H1 (cell line): ENCODE data around the gene SGSH. TPM values are rescaled to one million over a fixed set of nuclear protein-coding genes. Genes with fewer than 3 reads are reported as not detected.

Experiments
- CTCF ChIA-PET: fragments of 300-600 bp; sonication (Branson Sonifier 250); formaldehyde crosslinking; loops from one replicate; lab custom pipeline; 2021; ENCODE audit not compliant: partially characterized antibody; lab: Charles Lee
- POLR2A ChIA-PET: fragments of 300-600 bp; sonication (Branson Sonifier 250); formaldehyde crosslinking; loops from one replicate; lab custom pipeline; 2021; ENCODE audit warnings: inconsistent platforms; ENCODE audit not compliant: partially characterized antibody; lab: Charles Lee
- DNase-seq, 2 experiments: peaks; one replicate each; pipeline versions ENCODE4 v3.0.0 to v3.0.0-alpha.2; 2010 to 2022; ENCODE audit warnings: low spot score in 2 of 2, low read depth in 1 of 2, mixed read lengths in 1 of 2
- FAIRE-seq: peaks from 2 replicates; lab custom pipeline; 2011; peaks lifted over from hg19 to GRCh38; lab: Jason Lieb, UNC
- H2AFZ ChIP-seq: 2 replicates; pipeline ENCODE4 v1.8.1; 2012; ENCODE audit warnings: low read length, inconsistent platforms
- H2AK5ac ChIP-seq: 2 replicates; pipeline ENCODE4 v1.6.1; 2013; ENCODE audit warnings: low read depth, low read length
- H2BK120ac ChIP-seq: replicated peaks from 2 replicates; pipeline ENCODE3; 2013; ENCODE audit warnings: low read depth, low read length, inconsistent platforms
- H2BK12ac ChIP-seq: 2 replicates; pipeline ENCODE4 v1.6.1; 2013; ENCODE audit warnings: low read depth, low read length
- H2BK15ac ChIP-seq: 2 replicates; pipeline ENCODE4 v1.6.1; 2013; ENCODE audit warnings: low read length
- H2BK20ac ChIP-seq: 2 replicates; pipeline ENCODE4 v1.6.1; 2013; ENCODE audit warnings: low read length
- H2BK5ac ChIP-seq: 2 replicates; pipeline ENCODE4 v1.6.1; 2013; ENCODE audit warnings: low read depth, low read length
- H3K14ac ChIP-seq: 2 replicates; pipeline ENCODE4 v1.6.1; 2013; ENCODE audit warnings: inconsistent platforms; ENCODE audit not compliant: insufficient read length
- H3K18ac ChIP-seq: 2 replicates; pipeline ENCODE4 v1.6.1; 2013; ENCODE audit warnings: low read length; ENCODE audit errors: extremely low read depth
- H3K23ac ChIP-seq: 2 replicates; pipeline ENCODE4 v1.6.1; 2013; ENCODE audit warnings: inconsistent platforms; ENCODE audit not compliant: insufficient read length
- H3K23me2 ChIP-seq: 2 replicates; pipeline ENCODE4 v1.6.1; 2013; ENCODE audit warnings: low read depth, low read length
- H3K27ac ChIP-seq: 2 replicates; pipeline ENCODE4 v1.6.1; 2011; ENCODE audit warnings: low read depth, low read length, inconsistent platforms
- H3K27me3 ChIP-seq, 4 experiments: replicated peaks in 1 of 4; 1 replicate in 1 of 4; 2 replicates in 3 of 4; pipeline versions ENCODE4 v1.6.1 to v1.8.1; 2011 to 2013; ENCODE audit warnings: low read length in 3 of 4, mild to moderate bottlenecking in 3 of 4, inconsistent platforms in 2 of 4, mixed read lengths in 2 of 4, moderate library complexity in 1 of 4; ENCODE audit not compliant: control insufficient read depth in 3 of 4, insufficient read depth in 3 of 4; ENCODE audit errors: extremely low read depth in 1 of 4
- H3K36me3 ChIP-seq, 4 experiments: 2 replicates each; pipeline versions ENCODE4 v1.6.1 to v1.8.1; 2011 to 2013; ENCODE audit warnings: mild to moderate bottlenecking in 4 of 4, low read length in 3 of 4, moderate library complexity in 2 of 4, control low read depth in 1 of 4, inconsistent platforms in 1 of 4; ENCODE audit not compliant: insufficient read depth in 4 of 4, control insufficient read depth in 2 of 4
- H3K4ac ChIP-seq: replicated peaks from 2 replicates; pipeline ENCODE3; 2013; ENCODE audit warnings: low read length, low read depth, mixed read lengths, inconsistent platforms; ENCODE audit not compliant: insufficient read length
- H3K4me1 ChIP-seq, 4 experiments: replicated peaks in 1 of 4; 1 replicate in 1 of 4; 2 replicates in 3 of 4; pipeline versions ENCODE4 v1.6.1 to v1.8.1; 2011 to 2013; ENCODE audit warnings: low read length in 3 of 4, inconsistent platforms in 2 of 4, mixed read lengths in 1 of 4; ENCODE audit not compliant: insufficient read depth in 4 of 4, control insufficient read depth in 3 of 4
- H3K4me2 ChIP-seq, 2 experiments: 2 replicates each; pipeline versions ENCODE4 v1.6.1 to v1.8.1; 2011 to 2013; ENCODE audit warnings: low read depth in 2 of 2, low read length in 2 of 2, control low read depth in 1 of 2, inconsistent platforms in 1 of 2, mild to moderate bottlenecking in 1 of 2; ENCODE audit not compliant: insufficient read depth in 1 of 2
- H3K4me3 ChIP-seq, 4 experiments: fragments of 200-600, 300-600 bp in 1 of 4; sonication (generic), shearing (Covaris generic), sonication (Bioruptor Twin) in 1 of 4; 2 replicates each; pipeline versions ENCODE4 v1.5.1 to v1.8.1; 2011 to 2016; ENCODE audit warnings: low read length in 4 of 4, low read depth in 3 of 4, control low read depth in 2 of 4, inconsistent platforms in 2 of 4, mild to moderate bottlenecking in 2 of 4, mixed read lengths in 1 of 4, moderate library complexity in 1 of 4; ENCODE audit not compliant: insufficient read depth in 2 of 4; ENCODE audit errors: extremely low read depth in 1 of 4
- H3K56ac ChIP-seq: replicated peaks from 2 replicates; pipeline ENCODE3; 2013; ENCODE audit warnings: low read depth, mild to moderate bottlenecking, mixed read lengths, low read length, inconsistent platforms; ENCODE audit not compliant: insufficient read length
- H3K79me1 ChIP-seq: 2 replicates; pipeline ENCODE4 v1.6.1; 2013; ENCODE audit warnings: low read depth, low read length, control low read depth
- H3K79me2 ChIP-seq, 2 experiments: 2 replicates each; pipeline versions ENCODE4 v1.6.1 to v1.8.1; 2012 to 2013; ENCODE audit warnings: low read length in 2 of 2, mild to moderate bottlenecking in 2 of 2, inconsistent platforms in 1 of 2; ENCODE audit not compliant: insufficient read depth in 2 of 2, control insufficient read depth in 1 of 2
- H3K9ac ChIP-seq, 4 experiments: replicated peaks in 1 of 4; 1 replicate in 1 of 4; 2 replicates in 3 of 4; pipeline versions ENCODE4 v1.6.1 to v1.8.1; 2011 to 2013; ENCODE audit warnings: low read depth in 3 of 4, low read length in 3 of 4, control low read depth in 2 of 4, mild to moderate bottlenecking in 2 of 4, moderate library complexity in 2 of 4, inconsistent platforms in 1 of 4; ENCODE audit errors: extremely low read depth in 1 of 4
- H3K9me3 ChIP-seq, 2 experiments: 2 replicates each; pipeline versions ENCODE4 v1.6.1 to v1.8.1; 2012 to 2013; ENCODE audit warnings: mild to moderate bottlenecking in 2 of 2, moderate library complexity in 2 of 2, control low read depth in 1 of 2, inconsistent platforms in 1 of 2, low read depth in 1 of 2, low read length in 1 of 2, mixed read lengths in 1 of 2; ENCODE audit not compliant: insufficient read depth in 2 of 2
- H4K20me1 ChIP-seq, 2 experiments: replicated peaks in 1 of 2; 2 replicates each; pipeline versions ENCODE3 to v1.8.1; 2011 to 2013; ENCODE audit warnings: inconsistent platforms in 2 of 2, low read length in 2 of 2, mild to moderate bottlenecking in 1 of 2; ENCODE audit not compliant: insufficient read depth in 2 of 2, control insufficient read depth in 1 of 2
- H4K5ac ChIP-seq: 2 replicates; pipeline ENCODE4 v1.6.1; 2013; ENCODE audit warnings: low read length, low read depth, mixed read lengths, inconsistent platforms; ENCODE audit not compliant: insufficient read length
- H4K8ac ChIP-seq: 2 replicates; pipeline ENCODE4 v1.8.0; 2013; ENCODE audit warnings: mild to moderate bottlenecking, moderate library complexity, low read length, inconsistent platforms; ENCODE audit not compliant: insufficient read depth; ENCODE audit errors: extremely low read depth
- H4K91ac ChIP-seq: replicated peaks from 2 replicates; pipeline ENCODE3; 2013; ENCODE audit warnings: low read length, mixed read lengths, inconsistent platforms; ENCODE audit not compliant: insufficient read length
- CHD1 ChIP-seq: IDR thresholded peaks from 2 replicates; pipeline ENCODE4 v1.6.1; 2012; ENCODE audit warnings: low read depth, low read length, improper control_type of control experiment
- EP300 ChIP-seq, 2 experiments: IDR thresholded peaks; 1 replicate in 1 of 2; 2 replicates in 1 of 2; pipeline ENCODE4 v1.6.1; 2011 to 2012; ENCODE audit warnings: low read depth in 2 of 2, low read length in 2 of 2, mild to moderate bottlenecking in 2 of 2, borderline replicate concordance in 1 of 2, inconsistent platforms in 1 of 2, moderate library complexity in 1 of 2
- HDAC2 ChIP-seq, 2 experiments: fragments of 300-600 bp in 1 of 2; sonication (generic) in 1 of 2; IDR thresholded peaks; 2 replicates each; pipeline ENCODE4 v1.6.1; 2011 to 2012; ENCODE audit warnings: low read depth in 2 of 2, low read length in 2 of 2, mild to moderate bottlenecking in 2 of 2, moderate library complexity in 2 of 2, borderline replicate concordance in 1 of 2, inconsistent platforms in 1 of 2
- NRF1 ChIP-seq: IDR thresholded peaks from 2 replicates; pipeline ENCODE4 v1.6.1; 2011; ENCODE audit warnings: mild to moderate bottlenecking, low read depth, low read length, improper control_type of control experiment
- SAP30 ChIP-seq: fragments of 300-600 bp; sonication (generic); IDR thresholded peaks from 2 replicates; pipeline ENCODE4 v1.7.1; 2012; ENCODE audit warnings: low read length, moderate library complexity, mild to moderate bottlenecking, inconsistent platforms; ENCODE audit not compliant: insufficient read depth, insufficient replicate concordance
- SIRT6 ChIP-seq: IDR thresholded peaks from one replicate; pipeline ENCODE4 v1.7.1; 2012; ENCODE audit warnings: low read length, inconsistent platforms
- WGBS, 2 experiments: shearing (Covaris generic) in 1 of 2; methylation state at CpG; one replicate each; pipeline versions ENCODE4 v1.1.6 to v1.1.7; 2013 to 2015; ENCODE audit warnings: low lambda C conversion rate in 2 of 2, mixed read lengths in 2 of 2, inconsistent platforms in 1 of 2, low coverage in 1 of 2, missing lambda C conversion rate in 1 of 2; ENCODE audit not compliant: insufficient replicate concordance in 2 of 2, insufficient coverage in 1 of 2, insufficient read length in 1 of 2; ENCODE audit errors: extremely low coverage in 1 of 2, missing lambda C conversion rate in 1 of 2; 5-methylcytosine and 5-hydroxymethylcytosine counted together
- polyA plus RNA-seq, 7 experiments: library from polyadenylated mRNA; depleted of rRNA in 3 of 7; stranded (reverse) in 5 of 7; unstranded in 2 of 7; fragments of >200 nt in 5 of 7; fragments of 200-250 nt in 2 of 7; gene quantifications; 1 replicate in 5 of 7; 2 replicates in 1 of 7; 4 replicates in 1 of 7; pipeline versions ENCODE4 v1.2.1 to v1.2.3, GENCODE V29; 2011 to 2013; ENCODE audit warnings: missing spikeins in 2 of 7, mixed read lengths in 2 of 7
- total RNA-seq: library from RNA; stranded (reverse); fragmentation: NEBNext Ultra II Directional; extraction: Animal tissue kit (Norgen Biotek cat#: 25700); gene quantifications from 2 replicates; pipeline ENCODE4 v1.2.1, GENCODE V29; 2021

The SGSH gene
- total and polyA plus RNA-seq, 2 of the 8 experiments (the other 6 are each of a cell fraction or from before 2014, with no cell fraction given): 18.0 to 19.6 TPM

DNA sequence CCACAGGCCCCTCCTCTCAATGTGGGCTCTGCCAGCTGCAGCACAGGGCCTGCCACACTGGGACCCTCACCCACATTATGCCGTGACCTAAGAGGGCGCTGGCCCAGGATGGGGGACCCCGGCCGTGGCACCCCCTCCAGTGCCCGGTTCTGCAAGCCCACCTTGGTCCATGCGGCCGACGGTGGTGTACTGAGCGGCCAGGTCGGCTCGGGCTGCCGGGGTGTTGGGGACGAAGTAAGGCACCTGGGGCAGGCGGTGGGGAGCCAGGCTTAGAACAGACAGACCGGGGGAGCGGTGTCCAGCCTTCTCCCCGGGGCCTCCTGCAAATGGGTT is 6.5 kb downstream of the SGSH start:
- Histone ChIP-seq H3K27me3 (no peaks in the 10 kb centered on the region), H3K36me3 (peaks cover 4 to 18% (median 12%) of the 10 kb centered on the region in 4 experiments; a peak in 5 of 8 replicates), H3K23me2 (no peaks in the 10 kb centered on the region), H2BK15ac (no peak overlapping the region), H3K4me3 (no peak overlapping the region), H3K56ac (no peak overlapping the region), H4K91ac (no peak overlapping the region), H3K9ac (no peak overlapping the region), H3K14ac (no peak overlapping the region), H3K9me3 (no peaks in the 10 kb centered on the region), H3K79me2 (no peaks in the 10 kb centered on the region), H3K4ac (no peak overlapping the region), H4K5ac (no peak overlapping the region), H2BK12ac (no peak overlapping the region), H2BK20ac (no peak overlapping the region), H3K4me2 (no peak overlapping the region), H2BK5ac (no peak overlapping the region), H3K4me1 (no peaks in the 10 kb centered on the region), H3K79me1 (peaks cover 6% of the 10 kb centered on the region; the same call in 1 of the 2 replicates), H2AFZ (no peak overlapping the region), H3K18ac (no peak overlapping the region), H4K20me1 (peaks cover 0 to 15% of the 10 kb centered on the region in 2 experiments), H2BK120ac (no peak overlapping the region), H3K27ac (no peak overlapping the region), H2AK5ac (no peak overlapping the region), H4K8ac (no peak overlapping the region), H3K23ac (no peak overlapping the region)
- no peak for FAIRE-seq
- CTCF ChIA-PET: no interaction called here
- WGBS, 2 experiments: 94% methylated on average over 17 of the region's 17 CpGs; no CpG with 5 or more reads in 1 of the 2 experiments
- TF ChIP-seq HDAC2 (IDR thresholded peaks at IDR 0.05; ENCODE audit: borderline replicate concordance in 1 of 2, low read depth in 2 of 2, low read length in 2 of 2): no peak
- TF ChIP-seq SIRT6: no peak
- TF ChIP-seq NRF1: no peak
- no peak for TF ChIP-seq SAP30
- no peak for TF ChIP-seq EP300 (IDR thresholded peaks at IDR 0.05; ENCODE audit: borderline replicate concordance in 1 of 2, low read depth in 2 of 2, low read length in 2 of 2)
- no peak for TF ChIP-seq CHD1
- no peak for DNase-seq
- POLR2A ChIA-PET: no interaction called here
